ENCODE data around the gene ALOX12B. TPM values are rescaled to one million over a fixed set of nuclear protein-coding genes. Genes with fewer than 3 reads are reported as not detected.

ALOX12B gene
- total RNA-seq, 2 experiments from 2014 or later = 2.0 to 5.3 TPM

DNA sequence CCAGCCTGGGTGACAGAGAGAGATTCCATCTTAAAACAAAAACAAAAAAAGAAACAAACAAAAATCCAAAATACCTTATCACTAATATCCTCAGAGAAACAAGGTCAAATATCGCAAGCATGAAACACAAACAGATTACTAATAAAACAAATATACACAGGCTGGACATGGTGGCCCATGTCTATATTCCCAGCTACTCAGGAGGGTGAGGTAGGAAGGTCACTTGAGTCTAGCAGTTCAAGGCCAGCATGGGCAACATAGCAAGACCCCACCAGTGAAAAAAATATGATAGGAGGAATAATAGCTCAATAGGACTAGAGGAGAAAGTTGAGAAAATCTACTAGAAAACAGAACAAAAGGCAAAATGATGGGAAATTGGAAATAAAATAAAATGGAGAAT, 55.6 kb downstream of the ALOX12B start:
- Histone ChIP-seq H4K20me1 (ENCODE audit: insufficient read depth, low read length) (no peaks in the 10 kb centered on the region), H2AFZ (ENCODE audit: low read length) (no peak overlapping the region), H3K4me1 (ENCODE audit: insufficient read depth, low read length, poor library complexity, severe bottlenecking) (no peaks in the 10 kb centered on the region), H3K9me3 (ENCODE audit: low read length) (no peaks in the 10 kb centered on the region), H3K36me3 (ENCODE audit: insufficient read depth, low read length) (no peaks in the 10 kb centered on the region), H3K9me2 (ENCODE audit: insufficient read depth, low read length) (no peaks in the 10 kb centered on the region), H3K79me2 (ENCODE audit: insufficient read depth, low read depth, low read length) (no peaks in the 10 kb centered on the region), H3K4me2 (ENCODE audit: low read length) (no peak overlapping the region), H3K27ac (ENCODE audit: low read depth, low read length, poor library complexity, severe bottlenecking) (no peak overlapping the region), H3K4me3 (ENCODE audit: low read depth, low read length, poor library complexity, severe bottlenecking) (no peak overlapping the region)
- BruUV-seq (replicated peaks) = no TSS peak
- CTCF ChIA-PET (ENCODE audit: unreplicated experiment) = no interaction called here
- POLR2A ChIA-PET = no interaction called here
- intact Hi-C loops (cut with micrococcal nuclease; ENCODE audit: unreplicated experiment) = no loop called here
- no peak for TF ChIP-seq EZH2phosphoT487 (IDR thresholded peaks at IDR 0.05; ENCODE audit: borderline replicate concordance, low read depth, low read length)
- TF ChIP-seq, protein P1, sequence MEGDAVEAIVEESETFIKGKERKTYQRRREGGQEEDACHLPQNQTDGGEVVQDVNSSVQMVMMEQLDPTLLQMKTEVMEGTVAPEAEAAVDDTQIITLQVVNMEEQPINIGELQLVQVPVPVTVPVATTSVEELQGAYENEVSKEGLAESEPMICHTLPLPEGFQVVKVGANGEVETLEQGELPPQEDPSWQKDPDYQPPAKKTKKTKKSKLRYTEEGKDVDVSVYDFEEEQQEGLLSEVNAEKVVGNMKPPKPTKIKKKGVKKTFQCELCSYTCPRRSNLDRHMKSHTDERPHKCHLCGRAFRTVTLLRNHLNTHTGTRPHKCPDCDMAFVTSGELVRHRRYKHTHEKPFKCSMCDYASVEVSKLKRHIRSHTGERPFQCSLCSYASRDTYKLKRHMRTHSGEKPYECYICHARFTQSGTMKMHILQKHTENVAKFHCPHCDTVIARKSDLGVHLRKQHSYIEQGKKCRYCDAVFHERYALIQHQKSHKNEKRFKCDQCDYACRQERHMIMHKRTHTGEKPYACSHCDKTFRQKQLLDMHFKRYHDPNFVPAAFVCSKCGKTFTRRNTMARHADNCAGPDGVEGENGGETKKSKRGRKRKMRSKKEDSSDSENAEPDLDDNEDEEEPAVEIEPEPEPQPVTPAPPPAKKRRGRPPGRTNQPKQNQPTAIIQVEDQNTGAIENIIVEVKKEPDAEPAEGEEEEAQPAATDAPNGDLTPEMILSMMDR (conservative IDR thresholded peaks at IDR 0.05; ENCODE audit: low read length) = no peak
- DNase-seq (ENCODE audit: low spot score) = no peak

DNA sequence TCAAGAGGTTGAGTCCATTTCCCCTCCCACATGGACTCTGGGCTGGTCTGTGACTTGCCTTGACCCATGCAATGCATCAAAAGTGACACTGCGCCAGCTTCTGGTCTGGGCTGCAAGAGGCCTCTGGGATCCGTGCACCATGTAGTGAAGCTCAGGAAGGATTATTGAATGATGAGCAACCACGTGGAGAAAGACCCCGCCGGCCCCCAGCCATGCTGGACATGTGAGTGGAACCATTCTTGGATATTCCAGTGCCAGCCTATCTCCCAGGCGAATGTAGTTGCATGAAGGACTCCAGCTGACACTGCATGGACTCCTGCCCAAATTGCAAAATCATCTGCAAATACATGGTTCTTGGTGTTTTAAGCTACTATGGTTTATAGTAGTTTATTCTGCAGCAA, 56.3 kb downstream of the ALOX12B start:
- no TSS peak for BruUV-seq (replicated peaks)
- H3K27ac ChIP-seq (ENCODE audit: low read depth, low read length, poor library complexity, severe bottlenecking) = no peak overlapping the region
- DNase-seq (ENCODE audit: low spot score) = no peak
- H3K4me2 ChIP-seq (ENCODE audit: low read length) = no peak overlapping the region
- POLR2A ChIA-PET = no interaction called here
- H3K4me1 ChIP-seq (ENCODE audit: insufficient read depth, low read length, poor library complexity, severe bottlenecking) = no peaks in the 10 kb centered on the region
- intact Hi-C loops (cut with micrococcal nuclease; ENCODE audit: unreplicated experiment) = no loop called here
- H3K9me3 ChIP-seq (ENCODE audit: low read length) = no peaks in the 10 kb centered on the region
- no peak overlapping the region for H3K4me3 ChIP-seq (ENCODE audit: low read depth, low read length, poor library complexity, severe bottlenecking)
- CTCF ChIA-PET (ENCODE audit: unreplicated experiment) = no interaction called here
- TF ChIP-seq EZH2phosphoT487 (IDR thresholded peaks at IDR 0.05; ENCODE audit: borderline replicate concordance, low read depth, low read length) = no peak
- TF ChIP-seq, protein P1 (conservative IDR thresholded peaks at IDR 0.05; ENCODE audit: low read length) = no peak
- H3K79me2 ChIP-seq (ENCODE audit: insufficient read depth, low read depth, low read length) = no peaks in the 10 kb centered on the region
- no peaks in the 10 kb centered on the region for H3K9me2 ChIP-seq (ENCODE audit: insufficient read depth, low read length)
- no peaks in the 10 kb centered on the region for H4K20me1 ChIP-seq (ENCODE audit: insufficient read depth, low read length)
- no peaks in the 10 kb centered on the region for H3K36me3 ChIP-seq (ENCODE audit: insufficient read depth, low read length)
- no peak overlapping the region for H2AFZ ChIP-seq (ENCODE audit: low read length)

DNA sequence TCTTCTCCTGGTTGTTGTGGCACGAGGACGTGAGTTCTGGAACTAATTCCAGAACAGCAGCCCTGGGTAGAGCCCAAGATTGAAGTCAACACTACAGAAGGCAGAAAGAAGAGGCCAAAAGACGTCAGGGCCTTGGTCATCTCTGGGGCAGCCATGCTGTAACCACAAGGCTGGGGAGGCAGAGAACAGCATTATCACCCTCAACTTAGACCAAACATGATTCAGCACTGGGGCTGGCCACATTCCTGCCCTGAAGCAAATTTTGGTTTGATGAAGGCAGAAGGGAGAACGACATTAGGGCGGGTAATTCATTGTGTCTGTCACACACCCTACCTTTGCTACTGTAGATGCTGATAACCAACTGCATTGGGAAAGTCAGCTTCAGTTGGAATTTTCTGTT, 58.4 kb downstream of the ALOX12B start:
- DNase-seq (ENCODE audit: low spot score) = no peak
- no TSS peak for BruUV-seq (replicated peaks)
- no peak overlapping the region for H3K4me2 ChIP-seq (ENCODE audit: low read length)
- H3K36me3 ChIP-seq (ENCODE audit: insufficient read depth, low read length) = no peaks in the 10 kb centered on the region
- H3K79me2 ChIP-seq (ENCODE audit: insufficient read depth, low read depth, low read length) = no peaks in the 10 kb centered on the region
- ChIA-PET CTCF (ENCODE audit: unreplicated experiment) (no interaction called here), POLR2A (no interaction called here)
- no peak overlapping the region for H2AFZ ChIP-seq (ENCODE audit: low read length)
- H3K27ac ChIP-seq (ENCODE audit: low read depth, low read length, poor library complexity, severe bottlenecking) = no peak overlapping the region
- TF ChIP-seq EZH2phosphoT487 (IDR thresholded peaks at IDR 0.05; ENCODE audit: borderline replicate concordance, low read depth, low read length) = no peak
- TF ChIP-seq, protein P1 (conservative IDR thresholded peaks at IDR 0.05; ENCODE audit: low read length) = no peak
- intact Hi-C loops (cut with micrococcal nuclease; ENCODE audit: unreplicated experiment) = no loop called here
- H3K4me3 ChIP-seq (ENCODE audit: low read depth, low read length, poor library complexity, severe bottlenecking) = no peak overlapping the region
- H3K4me1 ChIP-seq (ENCODE audit: insufficient read depth, low read length, poor library complexity, severe bottlenecking) = no peaks in the 10 kb centered on the region
- H3K9me3 ChIP-seq (ENCODE audit: low read length) = no peaks in the 10 kb centered on the region
- no peaks in the 10 kb centered on the region for H4K20me1 ChIP-seq (ENCODE audit: insufficient read depth, low read length)
- no peaks in the 10 kb centered on the region for H3K9me2 ChIP-seq (ENCODE audit: insufficient read depth, low read length)
